Dendritic cell treated with granulocyte-macrophage colony-stimulating factor and Interleukin-4, amounts not matched to agents 40 ng/mL and 50 ng/mL, for 4 days (primary cell): ENCODE results near the gene CPXM2.

Source experiments
- H3K27ac Mint-ChIP-seq: one replicate; pipeline ENCODE4 v1.8.0; 2022; ENCODE audit warnings: mild to moderate bottlenecking, mixed read lengths
- H3K27me3 Mint-ChIP-seq: one replicate; pipeline ENCODE4 v1.8.0; 2022; ENCODE audit warnings: mild to moderate bottlenecking, mixed read lengths
- H3K36me3 Mint-ChIP-seq: one replicate; pipeline ENCODE4 v1.8.0; 2022; ENCODE audit warnings: low read depth, mixed read lengths
- H3K4me1 Mint-ChIP-seq: one replicate; pipeline ENCODE4 v1.8.0; 2022; ENCODE audit warnings: low read depth, mixed read lengths
- H3K4me3 Mint-ChIP-seq: one replicate; pipeline ENCODE4 v1.8.0; 2022; ENCODE audit warnings: mild to moderate bottlenecking, moderate library complexity, mixed read lengths
- H3K9me3 Mint-ChIP-seq: one replicate; pipeline ENCODE4 v1.8.0; 2022; ENCODE audit warnings: mixed read lengths
- intact Hi-C: fragments of 100-400 bp; cut with micrococcal nuclease; formaldehyde crosslinking; loops from one replicate; pipeline ENCODE4 v1.15.0; 2022

The CPXM2 gene

GRCh38 chr10:123841115-123841514 lies 50.5 kb downstream of the CPXM2 start:
- Mint-ChIP-seq H3K27ac (no peak overlapping the region), H3K9me3 (no peaks in the 10 kb centered on the region), H3K27me3 (peaks cover 6% of the 10 kb centered on the region), H3K4me1 (no peaks in the 10 kb centered on the region), H3K4me3 (no peak overlapping the region), H3K36me3 (no peaks in the 10 kb centered on the region)
- intact Hi-C loops: no loop called here

DNA sequence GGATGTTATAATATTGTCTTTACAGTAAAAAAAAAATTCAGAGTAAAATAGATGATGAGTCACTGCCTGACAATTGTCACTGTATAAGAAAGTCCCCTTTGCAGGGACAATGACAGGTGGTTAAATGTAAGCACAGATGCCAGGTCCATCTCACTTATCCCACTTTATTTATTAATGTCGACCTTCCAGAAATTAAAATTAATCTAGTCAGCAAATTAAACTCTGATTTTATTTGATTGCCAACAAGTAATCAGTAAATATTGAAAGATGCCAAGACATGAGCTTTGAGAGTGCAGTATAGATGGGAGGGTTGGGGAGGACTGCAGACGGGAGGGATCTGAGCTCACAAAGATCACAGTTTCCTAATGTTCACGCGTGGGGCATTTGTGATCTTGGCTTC lies 50.9 kb downstream of the CPXM2 start:
- Mint-ChIP-seq H3K27me3 (peaks cover 8% of the 10 kb centered on the region), H3K4me3 (no peak overlapping the region), H3K4me1 (no peaks in the 10 kb centered on the region), H3K36me3 (no peaks in the 10 kb centered on the region), H3K9me3 (no peaks in the 10 kb centered on the region), H3K27ac (no peak overlapping the region)
- intact Hi-C loops: no loop called here

GRCh38 chr10:123838596-123839310 lies 52.9 kb downstream of the CPXM2 start:
- H3K9me3 Mint-ChIP-seq: no peaks in the 10 kb centered on the region
- H3K27ac Mint-ChIP-seq: no peak overlapping the region
- no peaks in the 10 kb centered on the region for H3K36me3 Mint-ChIP-seq
- no peak overlapping the region for H3K4me3 Mint-ChIP-seq
- no peaks in the 10 kb centered on the region for H3K4me1 Mint-ChIP-seq
- intact Hi-C loops: no loop called here
- H3K27me3 Mint-ChIP-seq: peaks cover 6% of the 10 kb centered on the region

DNA sequence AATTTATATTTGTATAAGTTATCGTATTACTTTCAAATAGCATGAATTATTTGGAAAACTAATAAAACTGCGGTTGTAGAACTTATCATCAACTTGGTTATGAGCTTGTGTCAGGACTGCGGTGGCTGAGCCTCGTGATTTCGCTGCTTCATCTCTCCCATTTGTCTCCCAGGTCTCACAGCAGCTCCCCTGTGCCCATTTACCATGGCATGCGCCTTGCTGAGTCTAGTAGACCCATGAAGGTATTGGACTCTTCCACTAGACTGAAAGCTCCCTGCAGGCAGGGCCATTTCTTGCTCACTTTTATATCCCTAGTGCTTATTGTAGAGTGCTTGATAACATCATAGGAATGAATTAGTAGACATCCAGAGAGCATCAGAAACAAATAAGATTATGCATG lies 53.9 kb downstream of the CPXM2 start:
- Mint-ChIP-seq H3K27ac (no peak overlapping the region), H3K36me3 (no peaks in the 10 kb centered on the region)
- intact Hi-C loops: no loop called here

GRCh38 chr10:123836418-123837145 lies 55.0 kb downstream of the CPXM2 start:
- Mint-ChIP-seq H3K4me3 (no peak overlapping the region), H3K4me1 (no peaks in the 10 kb centered on the region), H3K9me3 (no peaks in the 10 kb centered on the region), H3K27me3 (peaks cover 6% of the 10 kb centered on the region), H3K36me3 (no peaks in the 10 kb centered on the region), H3K27ac (no peak overlapping the region)
- intact Hi-C loops: no loop called here

More for the DNA sequence above, 53.9 kb downstream of the CPXM2 start:
- H3K4me1 Mint-ChIP-seq: no peaks in the 10 kb centered on the region
- H3K4me3 Mint-ChIP-seq: no peak overlapping the region
- H3K27me3 Mint-ChIP-seq: peaks cover 6% of the 10 kb centered on the region
- H3K9me3 Mint-ChIP-seq: no peaks in the 10 kb centered on the region

DNA sequence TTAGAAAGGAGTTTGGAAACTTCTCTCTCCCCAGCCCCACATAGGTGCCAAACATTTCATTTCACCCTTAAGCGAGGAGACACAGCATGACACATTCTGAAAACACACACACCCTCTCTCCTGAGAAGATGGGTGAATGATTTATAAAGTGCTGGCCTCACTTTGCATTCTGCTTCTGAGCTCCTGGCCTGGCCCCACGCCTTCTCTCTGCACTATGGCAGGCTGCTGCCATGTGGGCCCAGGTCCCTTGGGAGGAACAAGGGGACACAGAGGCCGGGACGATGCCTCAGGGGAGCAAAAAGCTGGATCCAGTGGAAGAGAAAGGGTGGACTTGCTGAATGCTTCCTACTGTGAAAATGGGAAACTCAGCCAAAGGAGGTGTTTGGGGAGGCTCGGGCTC lies 56.0 kb downstream of the CPXM2 start:
- intact Hi-C loops: no loop called here
- no peaks in the 10 kb centered on the region for H3K4me1 Mint-ChIP-seq
- H3K36me3 Mint-ChIP-seq: no peaks in the 10 kb centered on the region

DNA sequence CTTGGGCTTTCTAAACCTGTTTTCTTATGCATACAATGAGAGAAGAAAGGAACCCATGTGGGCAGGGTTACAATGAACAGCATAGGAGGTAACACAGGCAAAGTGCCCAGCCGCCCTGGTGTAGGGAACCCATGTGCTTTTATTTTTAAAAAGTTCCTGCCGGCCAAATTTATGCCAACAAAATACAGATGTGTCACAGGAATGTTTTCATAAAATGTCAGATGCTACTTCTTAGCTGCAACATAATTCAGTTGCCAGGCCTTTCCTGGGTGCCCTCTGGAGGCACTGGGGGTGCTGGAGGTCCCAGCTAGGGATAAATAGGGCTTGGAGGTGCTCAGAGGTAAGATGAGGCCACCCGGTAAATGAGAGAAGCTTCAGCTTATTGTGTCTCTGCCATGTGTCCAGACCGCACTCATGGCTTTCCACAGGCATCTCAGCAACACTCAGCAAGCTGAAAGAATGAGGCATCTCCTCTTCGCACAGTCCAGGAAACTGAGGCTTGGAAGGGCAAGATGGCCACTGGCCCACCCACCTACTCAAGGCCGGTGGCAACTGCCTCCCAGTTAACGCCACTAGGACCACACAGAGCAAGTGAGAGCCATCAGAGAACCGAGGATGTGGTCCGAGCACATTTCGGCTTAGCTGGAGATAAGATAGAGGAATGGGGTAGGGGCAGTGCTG lies 58.3 kb downstream of the CPXM2 start:
- peaks cover 6% of the 10 kb centered on the region for H3K27me3 Mint-ChIP-seq
- intact Hi-C loops: no loop called here
- H3K4me1 Mint-ChIP-seq: no peaks in the 10 kb centered on the region
- no peak overlapping the region for H3K4me3 Mint-ChIP-seq
- H3K27ac Mint-ChIP-seq: no peak overlapping the region
- no peaks in the 10 kb centered on the region for H3K36me3 Mint-ChIP-seq
- H3K9me3 Mint-ChIP-seq: no peaks in the 10 kb centered on the region

More for the DNA sequence above, 56.0 kb downstream of the CPXM2 start:
- peaks cover 6% of the 10 kb centered on the region for H3K27me3 Mint-ChIP-seq
- no peak overlapping the region for H3K27ac Mint-ChIP-seq
- H3K4me3 Mint-ChIP-seq: no peak overlapping the region
- no peaks in the 10 kb centered on the region for H3K9me3 Mint-ChIP-seq

- intact Hi-C loops: no loop called here
- Mint-ChIP-seq H3K4me3 (no peak overlapping the region), H3K9me3 (no peaks in the 10 kb centered on the region), H3K4me1 (no peaks in the 10 kb centered on the region), H3K27ac (no peak overlapping the region), H3K36me3 (no peaks in the 10 kb centered on the region), H3K27me3 (peaks cover 4% of the 10 kb centered on the region)
Measured at GRCh38 chr10:123831259-123831658, 60.3 kb downstream of the CPXM2 start.

- no peak overlapping the region for H3K4me3 Mint-ChIP-seq
- intact Hi-C loops: no loop called here
Measured at GRCh38 chr10:123821136-123821535, 70.5 kb downstream of the CPXM2 start.

DNA sequence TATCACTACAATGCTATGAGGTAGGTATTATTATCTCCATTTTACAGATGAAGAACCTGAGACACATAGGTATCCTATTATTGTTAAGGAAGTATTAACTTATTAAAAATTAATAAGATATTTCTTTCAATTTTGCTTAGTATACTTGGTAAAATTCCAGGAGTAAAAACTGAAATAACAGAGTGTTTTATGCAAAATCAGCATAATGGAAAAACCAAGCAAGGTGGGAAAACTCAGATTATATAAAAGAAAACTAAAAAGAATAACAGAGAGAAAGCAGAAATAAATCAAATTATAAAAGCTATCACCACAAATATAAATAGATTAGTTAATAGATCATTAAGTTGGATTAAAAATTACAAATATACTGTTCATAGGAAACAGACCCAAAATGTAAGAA lies 82.0 kb downstream of the CPXM2 start:
- intact Hi-C loops: no loop called here
- H3K27me3 Mint-ChIP-seq: peaks cover 6% of the 10 kb centered on the region
- no peak overlapping the region for H3K27ac Mint-ChIP-seq
- H3K4me1 Mint-ChIP-seq: no peaks in the 10 kb centered on the region
- H3K9me3 Mint-ChIP-seq: no peaks in the 10 kb centered on the region
- H3K4me3 Mint-ChIP-seq: no peak overlapping the region
- H3K36me3 Mint-ChIP-seq: no peaks in the 10 kb centered on the region

More at GRCh38 chr10:123821136-123821535, 70.5 kb downstream of the CPXM2 start:
- Mint-ChIP-seq H3K27ac (no peak overlapping the region), H3K9me3 (no peaks in the 10 kb centered on the region), H3K4me1 (no peaks in the 10 kb centered on the region), H3K36me3 (no peaks in the 10 kb centered on the region), H3K27me3 (peaks cover 5% of the 10 kb centered on the region)

DNA sequence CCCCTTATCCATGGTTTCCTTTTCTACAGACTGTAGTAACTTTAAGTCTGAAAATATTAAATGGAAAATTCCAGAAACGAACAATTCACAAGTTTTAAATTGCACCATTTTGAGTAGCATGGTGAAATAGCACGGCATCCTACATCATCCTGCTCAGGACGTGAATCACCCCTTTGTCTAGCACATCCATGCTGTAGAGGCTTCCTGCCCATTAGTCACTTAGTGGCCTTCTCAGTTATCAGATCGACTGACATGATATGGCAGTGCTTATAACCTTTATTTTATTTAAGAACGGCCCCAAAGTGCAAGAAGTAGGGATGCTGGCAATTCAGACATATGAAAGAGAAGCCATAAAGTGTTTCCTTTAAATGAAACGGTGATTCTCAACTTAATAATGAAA lies 82.7 kb downstream of the CPXM2 start:
- Mint-ChIP-seq H3K4me1 (no peaks in the 10 kb centered on the region), H3K27me3 (peaks cover 6% of the 10 kb centered on the region), H3K27ac (no peak overlapping the region), H3K4me3 (no peak overlapping the region), H3K9me3 (no peaks in the 10 kb centered on the region), H3K36me3 (no peaks in the 10 kb centered on the region)
- intact Hi-C loops: no loop called here

GRCh38 chr10:123808286-123808685 lies 83.3 kb downstream of the CPXM2 start:
- Mint-ChIP-seq H3K36me3 (no peaks in the 10 kb centered on the region), H3K27ac (no peak overlapping the region), H3K27me3 (peaks cover 6% of the 10 kb centered on the region), H3K9me3 (no peaks in the 10 kb centered on the region), H3K4me3 (no peak overlapping the region), H3K4me1 (no peaks in the 10 kb centered on the region)
- intact Hi-C loops: no loop called here

GRCh38 chr10:123807444-123808035 lies 84.1 kb downstream of the CPXM2 start:
- H3K9me3 Mint-ChIP-seq: no peaks in the 10 kb centered on the region
- intact Hi-C loops: no loop called here
- H3K4me1 Mint-ChIP-seq: no peaks in the 10 kb centered on the region
- H3K27ac Mint-ChIP-seq: no peak overlapping the region
- no peak overlapping the region for H3K4me3 Mint-ChIP-seq
- H3K27me3 Mint-ChIP-seq: peaks cover 6% of the 10 kb centered on the region
- no peaks in the 10 kb centered on the region for H3K36me3 Mint-ChIP-seq

DNA sequence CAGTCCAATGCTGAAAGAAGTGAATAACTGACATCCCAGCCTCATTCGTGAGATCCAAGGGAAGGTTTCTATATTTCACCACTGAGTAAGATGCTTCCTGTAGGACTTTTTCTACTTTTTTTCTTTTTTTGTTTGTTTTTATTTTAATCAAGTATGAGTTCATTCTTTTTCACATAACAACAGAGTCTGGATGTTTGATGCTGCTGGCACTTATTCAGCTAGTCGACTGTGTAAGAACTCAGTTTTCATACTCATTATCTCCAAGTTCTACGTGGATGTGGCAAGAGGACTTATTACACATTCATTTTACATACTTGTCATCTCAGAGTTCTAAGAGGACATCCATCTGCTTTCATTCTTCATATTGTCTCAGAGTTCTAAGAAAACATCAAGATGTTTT lies 86.9 kb downstream of the CPXM2 start:
- Mint-ChIP-seq H3K9me3 (no peaks in the 10 kb centered on the region), H3K27me3 (peaks cover 23% of the 10 kb centered on the region), H3K27ac (no peak overlapping the region), H3K36me3 (no peaks in the 10 kb centered on the region), H3K4me1 (no peaks in the 10 kb centered on the region), H3K4me3 (no peak overlapping the region)
- intact Hi-C loops: no loop called here
